HG02840 (cell line): ENCODE measurements around the gene TPRX1.
"Not testable (repeated sequence)": the region's sequence is repeated elsewhere in the genome, so short reads cannot be mapped to it uniquely, and the experiment has no call there.

Experiments used
- ATAC-seq: cut with Tn5 transposase; IDR thresholded peaks from one replicate; pipeline ENCODE4 v1.9.1; 2021; ENCODE audit warnings: mild to moderate bottlenecking, moderate library complexity, moderate number of reproducible peaks; ENCODE audit not compliant: unreplicated experiment, low FRiP score

Gene TPRX1, protein sequence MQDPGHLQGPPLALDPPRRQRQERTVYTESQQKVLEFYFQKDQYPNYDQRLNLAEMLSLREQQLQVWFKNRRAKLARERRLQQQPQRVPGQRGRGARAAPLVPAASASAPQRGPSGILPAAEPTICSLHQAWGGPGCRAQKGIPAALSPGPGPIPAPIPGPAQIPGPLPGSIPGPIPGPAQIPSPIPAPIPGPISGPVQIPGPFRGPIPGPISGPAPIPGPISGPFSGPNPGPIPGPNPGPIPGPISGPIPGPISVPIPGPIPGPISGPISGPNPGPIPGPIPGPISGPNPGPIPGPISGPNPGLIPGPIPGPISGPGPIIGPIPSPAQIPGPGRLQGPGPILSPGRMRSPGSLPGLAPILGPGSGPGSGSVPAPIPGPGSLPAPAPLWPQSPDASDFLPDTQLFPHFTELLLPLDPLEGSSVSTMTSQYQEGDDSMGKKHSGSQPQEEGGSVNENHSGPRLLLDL

DNA sequence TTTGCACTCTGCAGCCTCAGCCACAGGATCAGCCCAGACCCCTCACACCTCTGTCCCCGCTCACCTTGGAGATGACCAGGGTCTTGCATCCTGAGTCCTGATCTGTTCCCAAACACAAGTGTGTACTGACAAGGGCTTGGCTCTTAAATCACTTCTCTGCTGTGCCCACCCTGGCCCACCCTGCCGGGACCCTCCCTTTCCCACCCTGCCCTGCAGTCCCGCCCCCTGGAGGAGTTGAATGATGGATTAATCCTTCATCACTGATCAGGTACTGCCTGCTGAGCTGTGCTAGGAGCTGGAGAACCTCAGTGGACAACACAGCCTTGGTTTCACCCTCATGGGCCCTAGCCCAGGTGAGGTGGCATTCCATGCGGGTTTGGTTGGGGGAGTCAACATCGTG lies at the start of gene TPRX1:
Gene TPRX1, minus strand, starts transcription at position 101 of the 400 bp plus-strand sequence. Its CDS starts 12 bp downstream, at position 89.
- not testable (repeated sequence) for ATAC-seq

DNA sequence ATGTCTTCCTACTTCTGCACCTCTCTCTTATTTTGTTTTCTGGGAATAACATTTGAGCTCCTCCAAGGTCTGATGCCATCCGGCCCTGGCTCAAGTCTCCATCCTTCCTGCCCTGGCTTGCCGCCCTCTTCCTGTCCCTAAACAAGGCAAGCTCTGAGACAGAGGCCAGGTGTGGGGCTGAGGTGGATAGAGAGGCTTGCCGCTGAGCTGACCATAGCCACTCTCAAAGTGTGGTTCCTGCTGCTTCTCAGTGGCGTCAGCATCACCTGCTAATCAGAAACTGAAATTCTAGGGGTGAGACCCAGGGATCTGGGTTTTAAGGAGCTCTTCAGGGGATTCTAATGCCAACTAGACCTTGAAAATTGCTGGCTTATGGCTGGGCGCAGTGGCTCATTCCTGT lies 48.7 kb upstream of the TPRX1 start:
- no peak for ATAC-seq

DNA sequence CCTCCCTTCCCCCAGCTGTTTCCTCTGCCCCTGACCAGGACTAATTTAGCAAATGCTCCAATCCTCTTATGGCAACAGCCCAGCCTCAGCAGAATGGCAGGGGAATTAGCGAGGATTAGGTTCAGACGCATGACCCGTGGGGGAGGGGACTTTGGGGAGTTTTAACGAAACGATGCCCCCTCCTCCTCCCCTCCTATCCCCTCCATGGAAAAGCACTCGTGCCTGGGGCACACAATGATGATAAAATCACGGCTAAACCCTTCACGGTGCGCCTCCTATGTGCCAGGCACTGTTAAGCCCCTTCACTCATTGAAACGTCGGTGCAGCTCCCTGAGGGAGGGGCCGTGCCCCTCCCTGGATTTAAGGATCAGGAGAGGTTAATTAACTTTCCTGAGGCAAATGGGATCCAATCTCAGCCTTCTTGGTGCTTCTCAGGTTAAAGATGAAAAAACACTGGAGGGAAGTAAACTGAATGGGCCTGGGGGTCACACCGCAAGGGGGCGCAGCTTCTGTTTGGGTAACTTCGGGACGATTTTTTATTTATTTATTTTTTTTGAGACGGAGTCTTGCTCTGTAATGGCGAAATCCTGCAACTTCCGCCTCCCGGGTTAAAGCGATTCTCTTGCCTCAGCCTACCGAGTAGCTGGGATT lies 44.6 kb upstream of the TPRX1 start:
- ATAC-seq, result no peak

DNA sequence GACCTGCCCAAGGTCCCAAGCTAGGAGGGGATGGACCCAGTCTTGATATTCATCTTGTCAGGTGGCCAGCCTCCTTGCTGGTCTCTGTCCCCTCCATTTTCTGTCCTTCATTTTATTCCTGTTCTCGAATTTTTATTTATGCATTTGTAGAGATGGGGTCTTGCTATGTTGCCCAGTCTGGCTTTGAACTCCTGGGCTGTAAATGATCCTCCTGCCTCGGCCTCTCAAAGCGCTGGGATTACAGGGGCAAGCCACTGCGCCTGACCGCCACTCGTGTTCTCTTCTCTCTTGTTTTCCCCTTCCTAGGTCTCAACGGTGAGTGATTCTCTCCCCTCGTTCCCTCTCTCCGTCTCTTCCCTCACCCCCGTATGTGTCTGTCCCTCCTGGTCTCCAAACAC lies 44.1 kb upstream of the TPRX1 start:
- no peak for ATAC-seq

DNA sequence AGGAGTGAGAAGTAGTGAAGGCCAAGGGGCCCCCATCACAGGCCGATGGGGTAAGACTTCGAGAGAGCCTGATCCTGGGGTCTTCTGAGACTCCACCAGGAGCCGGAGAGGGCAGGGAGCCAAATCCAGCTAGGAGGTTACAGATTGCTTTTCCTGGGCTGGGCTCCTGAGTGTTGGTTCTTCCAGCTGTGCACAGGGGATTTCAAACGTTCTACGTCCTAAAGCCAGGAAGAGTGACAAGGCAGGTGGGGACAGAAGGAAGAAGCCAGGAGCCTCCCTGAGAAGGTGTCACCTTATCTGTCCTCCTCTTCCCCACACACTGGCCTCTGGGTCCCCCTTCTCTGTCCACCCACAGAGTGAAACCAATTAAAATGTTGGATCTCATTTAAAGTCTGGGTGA lies 38.6 kb upstream of the TPRX1 start:
- no peak for ATAC-seq

DNA sequence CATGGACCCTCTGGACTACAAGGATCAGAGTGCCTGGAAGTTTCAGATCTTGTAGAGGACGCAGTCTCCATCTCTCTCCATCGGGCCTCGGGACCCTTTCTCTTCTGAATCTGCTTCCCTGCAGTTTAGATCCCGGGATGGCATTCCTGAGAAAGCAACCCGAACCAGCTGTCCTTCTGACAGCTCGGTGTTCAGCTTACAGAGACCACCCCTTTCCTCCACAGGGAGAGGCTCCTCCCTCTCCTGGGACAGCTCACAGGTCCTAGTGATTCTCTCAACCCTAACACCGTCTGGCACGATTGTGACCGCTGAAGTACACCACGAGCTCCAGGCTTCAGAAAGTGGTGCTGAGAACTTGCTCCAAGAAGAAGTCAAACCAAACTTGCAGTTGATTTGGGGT lies 35.6 kb upstream of the TPRX1 start:
- ATAC-seq, result no peak

DNA sequence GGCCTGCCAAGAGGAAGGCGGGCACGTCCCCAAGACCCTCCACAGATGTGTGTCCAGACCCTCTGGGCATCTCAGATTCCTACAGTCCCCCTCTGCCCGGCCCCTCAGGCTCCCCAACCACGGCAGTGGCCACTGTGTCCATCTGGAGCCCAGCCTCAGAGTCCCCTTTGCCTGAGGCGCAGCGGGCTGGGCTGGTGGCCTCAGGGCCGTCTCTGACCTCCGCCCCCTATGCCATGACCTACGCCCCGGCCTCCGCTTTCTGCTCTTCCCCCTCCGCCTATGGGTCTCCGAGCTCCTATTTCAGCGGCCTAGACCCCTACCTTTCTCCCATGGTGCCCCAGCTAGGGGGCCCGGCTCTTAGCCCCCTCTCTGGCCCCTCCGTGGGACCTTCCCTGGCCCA lies 35.1 kb upstream of the TPRX1 start:
- no peak for ATAC-seq

DNA sequence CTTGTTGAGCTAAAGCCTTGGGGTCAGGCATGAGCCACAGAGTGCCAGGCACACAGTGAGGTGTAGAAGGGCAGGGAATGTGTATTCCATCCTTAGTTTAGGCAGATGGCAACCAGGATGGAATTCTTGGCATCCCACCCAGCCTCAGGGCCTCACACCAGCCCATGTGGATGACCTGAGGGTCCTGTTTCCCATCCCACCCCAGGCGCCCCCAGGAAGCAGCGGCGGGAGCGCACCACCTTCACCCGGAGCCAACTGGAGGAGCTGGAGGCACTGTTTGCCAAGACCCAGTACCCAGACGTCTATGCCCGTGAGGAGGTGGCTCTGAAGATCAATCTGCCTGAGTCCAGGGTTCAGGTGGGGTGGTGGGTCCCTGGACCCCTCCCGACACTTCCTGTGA lies 31.7 kb upstream of the TPRX1 start:
- ATAC-seq, result no peak

DNA sequence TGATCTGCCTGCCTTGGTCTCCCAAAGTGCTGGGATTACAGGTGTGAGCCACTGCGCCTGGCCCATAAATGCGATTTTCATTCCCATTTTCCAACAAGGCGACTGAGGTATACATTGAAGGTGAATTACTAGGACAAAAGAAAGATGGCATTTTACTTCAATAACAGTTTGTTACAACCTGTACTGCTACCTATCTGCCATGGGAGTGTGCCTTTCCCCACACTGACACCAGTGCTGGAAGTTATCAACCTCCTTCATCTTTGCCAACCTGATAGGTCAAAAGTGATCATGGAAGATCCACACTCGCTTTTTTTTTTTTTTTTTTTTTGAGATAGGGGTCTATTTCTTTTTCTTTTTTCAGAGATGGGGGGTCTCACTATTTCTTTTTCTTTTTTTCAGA lies 28.4 kb upstream of the TPRX1 start:
- no peak for ATAC-seq

DNA sequence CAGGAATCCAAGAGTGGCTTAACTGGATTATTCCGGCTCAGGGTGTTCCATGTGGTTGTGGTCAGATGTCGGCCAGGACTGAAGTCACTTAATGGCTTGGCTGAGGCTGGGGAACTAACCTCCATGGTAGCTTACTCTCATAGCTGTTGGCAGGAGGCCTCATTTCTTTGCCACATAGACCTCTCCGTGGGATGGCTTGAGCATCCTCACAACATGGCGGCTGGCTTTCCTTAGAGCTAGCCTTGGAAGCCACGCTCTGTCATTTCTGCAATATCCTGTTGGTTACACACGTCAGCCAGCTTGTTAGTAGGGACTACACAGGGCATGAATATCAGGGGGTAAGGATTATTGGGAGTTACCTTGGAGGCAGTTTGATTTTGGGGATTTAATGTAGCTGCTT lies 22.4 kb upstream of the TPRX1 start:
- ATAC-seq, result no peak

DNA sequence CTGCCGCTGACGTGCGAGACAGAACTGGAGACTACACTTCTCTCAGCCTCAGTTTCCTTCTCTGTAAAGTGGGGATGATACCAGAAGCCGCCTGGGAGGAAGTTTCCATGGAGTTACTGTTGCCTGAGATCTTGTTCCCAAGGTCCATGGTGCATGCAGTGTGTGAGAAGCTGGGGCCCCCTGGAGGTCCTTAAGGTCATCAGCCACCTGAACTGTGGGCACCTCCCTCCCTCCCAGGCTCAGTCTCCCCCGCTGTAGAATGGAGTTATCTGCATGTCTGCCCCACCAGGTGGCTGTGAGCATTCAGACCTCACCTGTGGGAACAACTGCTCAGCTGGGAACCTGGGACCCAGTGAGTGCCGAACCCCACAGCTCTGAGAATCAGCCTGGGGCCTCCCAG lies 20.0 kb upstream of the TPRX1 start:
- no peak for ATAC-seq

DNA sequence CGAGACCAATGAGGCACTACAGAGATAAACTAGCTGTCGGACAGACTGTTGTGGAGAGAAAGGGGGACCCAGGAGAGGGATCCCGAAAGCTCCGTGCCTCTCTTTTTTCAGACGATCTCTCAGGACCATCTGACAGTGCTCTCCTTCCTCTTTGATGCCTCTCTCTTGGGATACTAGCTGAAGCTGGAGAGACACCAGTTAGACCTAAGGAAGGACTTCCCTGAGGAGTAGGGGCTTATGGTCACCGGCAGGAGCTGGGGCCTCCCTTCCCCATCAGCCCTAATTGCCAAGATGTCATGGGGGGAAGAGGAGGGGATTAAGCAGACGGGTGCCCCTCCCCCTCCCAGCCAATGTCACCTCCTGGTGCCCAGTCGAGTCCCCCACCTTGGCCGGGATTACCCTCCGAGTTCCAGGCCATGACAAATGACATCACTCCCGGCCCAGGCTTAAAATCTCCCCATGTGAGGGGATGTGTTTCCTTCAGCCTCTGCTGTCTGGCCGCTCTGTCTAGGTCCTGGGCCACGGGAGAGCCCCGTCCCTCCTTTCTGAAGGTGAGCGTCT lies 17.2 kb upstream of the TPRX1 start, which contains the start of gene CRX:
Gene CRX, plus strand, starts transcription at position 478 of the 561 bp plus-strand sequence. CDS start 12,507 bp downstream, outside the sequence.
- no peak for ATAC-seq

DNA sequence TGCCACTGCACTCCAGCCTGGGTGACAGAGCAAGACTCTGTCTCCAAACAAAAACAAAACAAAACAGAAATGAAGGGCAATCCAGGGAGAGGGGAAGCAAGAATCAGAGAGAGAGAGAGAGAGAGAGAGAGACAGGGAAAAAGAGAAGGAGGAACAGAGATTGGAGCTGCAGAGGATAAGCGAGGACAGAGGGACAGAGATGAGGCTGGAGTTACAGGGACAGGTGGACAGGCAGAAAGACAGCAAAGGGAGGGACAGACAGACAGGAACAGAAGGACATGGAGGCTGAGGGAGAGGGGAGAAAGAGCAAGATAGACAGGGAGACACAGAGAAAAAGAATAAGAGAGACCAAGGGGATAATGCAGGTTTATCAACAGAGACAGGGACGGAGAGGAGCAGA lies 16.1 kb upstream of the TPRX1 start:
- no peak for ATAC-seq

DNA sequence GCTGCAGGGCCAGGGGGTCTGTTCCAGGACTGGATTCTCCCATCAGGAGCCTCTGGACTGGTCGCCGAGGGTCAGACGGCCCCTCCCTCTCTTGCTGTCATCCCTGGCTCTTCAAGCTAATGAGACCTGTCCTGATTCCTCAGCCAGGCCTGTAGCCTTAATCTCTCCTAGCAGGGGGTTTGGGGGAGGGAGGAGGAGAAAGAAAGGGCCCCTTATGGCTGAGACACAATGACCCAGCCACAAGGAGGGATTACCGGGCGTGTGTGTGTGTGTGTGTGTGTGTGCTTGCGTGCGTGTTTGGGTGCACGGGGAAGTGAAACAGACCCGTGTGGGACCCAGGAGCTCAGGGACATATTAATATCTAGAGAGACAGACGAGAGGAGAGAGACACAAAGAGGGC lies 15.5 kb upstream of the TPRX1 start:
- ATAC-seq, result no peak

DNA sequence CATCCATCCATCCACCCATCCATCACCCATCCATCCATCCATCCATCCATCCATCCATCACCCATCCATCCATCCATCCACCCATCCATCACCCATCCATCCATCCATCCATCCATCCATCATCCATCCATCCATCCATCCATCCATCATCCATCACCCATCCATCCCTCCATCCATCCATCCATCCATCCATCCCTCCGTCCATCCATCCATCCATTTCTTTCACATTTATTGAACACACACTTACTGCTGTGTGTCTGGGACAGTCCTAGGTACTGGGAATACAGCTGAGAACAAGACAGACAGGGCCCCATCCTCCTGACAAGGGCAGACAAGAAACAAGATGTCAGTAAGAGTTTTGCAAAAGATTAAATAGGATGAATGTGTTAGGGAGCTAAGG lies 13.9 kb upstream of the TPRX1 start:
- ATAC-seq, result not testable (repeated sequence)

DNA sequence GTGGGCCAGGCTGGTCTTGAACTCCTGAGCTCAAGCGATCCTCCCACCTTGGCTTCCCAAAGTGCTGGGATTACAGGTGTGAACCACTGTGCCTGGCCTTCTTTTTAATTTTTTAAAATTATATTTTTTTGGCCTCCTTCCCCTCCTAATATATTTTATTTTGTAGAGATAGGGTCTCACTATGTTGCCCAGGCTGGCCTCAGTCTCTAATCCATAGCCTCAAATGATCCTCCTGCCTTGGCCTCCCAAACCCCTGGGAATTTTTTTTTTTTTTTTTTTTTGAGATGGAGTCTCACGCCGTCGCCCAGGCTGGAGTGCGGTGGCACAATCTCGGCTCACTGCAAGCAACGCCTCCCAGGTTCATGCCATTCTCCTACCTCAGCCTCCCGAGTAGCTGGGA lies 11.9 kb upstream of the TPRX1 start:
- not testable (repeated sequence) for ATAC-seq

DNA sequence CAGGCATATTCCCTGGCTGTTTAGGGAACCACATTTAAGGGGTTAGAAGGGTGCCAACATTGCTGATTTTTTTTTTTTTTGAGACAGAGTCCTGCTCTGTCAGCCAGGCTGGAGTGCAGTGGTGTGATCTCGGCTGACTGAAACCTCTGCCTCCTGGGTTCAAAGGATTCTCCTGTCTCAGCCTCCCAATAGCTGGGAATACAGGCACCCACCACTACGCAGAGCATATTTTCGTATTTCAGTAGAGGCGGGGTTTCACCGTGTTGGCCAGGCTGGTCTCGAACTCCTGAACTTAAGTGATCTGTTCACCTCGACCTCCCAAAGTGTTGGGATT lies 9.6 kb upstream of the TPRX1 start:
- no peak for ATAC-seq

DNA sequence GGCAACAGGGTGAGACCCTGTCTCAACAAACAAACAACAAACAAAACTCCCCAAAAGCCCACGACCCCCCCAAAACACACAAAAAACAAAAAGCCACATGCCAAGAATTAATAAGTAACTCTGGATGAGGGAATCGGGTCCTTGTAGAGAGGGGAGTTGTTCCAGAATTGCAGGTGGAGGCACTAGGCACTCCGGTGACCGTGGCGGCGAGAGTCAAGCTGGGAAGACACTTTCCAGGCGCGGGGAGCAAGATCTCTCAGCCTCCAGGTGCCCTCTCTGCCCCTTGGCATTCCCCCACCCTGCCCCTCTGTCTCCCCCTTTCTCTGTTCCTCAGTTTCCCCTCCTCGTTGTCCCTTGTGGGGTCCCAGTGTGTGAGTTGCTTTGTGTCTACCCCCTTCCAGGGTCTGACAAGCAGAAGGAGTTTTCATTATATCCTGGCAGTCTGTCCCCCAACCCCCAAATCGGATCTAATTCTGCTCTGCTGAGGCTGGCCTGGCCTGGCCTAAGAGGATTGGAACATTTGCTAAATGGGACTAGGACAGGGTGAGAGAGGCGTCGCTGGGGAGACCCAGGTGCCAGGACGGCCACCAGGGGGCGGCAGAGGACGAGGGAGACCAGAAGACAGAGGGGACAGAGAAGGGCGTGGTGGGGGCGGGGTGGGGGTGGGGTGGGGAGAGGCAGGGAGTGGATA lies 9.1 kb upstream of the TPRX1 start:
- no peak for ATAC-seq

DNA sequence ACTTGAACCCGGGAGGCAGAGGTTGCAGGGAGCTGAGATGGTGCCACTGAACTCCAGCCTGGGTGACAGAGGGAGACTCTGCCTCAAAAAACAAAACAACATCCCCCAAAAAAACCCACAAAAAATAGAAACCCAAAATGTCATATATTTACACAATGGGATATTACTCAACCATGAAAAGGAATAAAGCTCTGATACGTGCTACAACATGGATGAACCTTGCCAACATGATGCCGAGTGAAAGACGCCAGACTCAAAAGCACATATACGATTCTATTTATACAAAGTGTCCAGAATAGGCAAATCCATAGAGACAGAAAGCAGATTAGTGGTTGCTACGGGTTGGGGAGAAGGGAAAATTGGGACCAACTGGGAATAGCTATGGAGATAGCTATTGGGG lies 2.1 kb upstream of the TPRX1 start:
- no peak for ATAC-seq

DNA sequence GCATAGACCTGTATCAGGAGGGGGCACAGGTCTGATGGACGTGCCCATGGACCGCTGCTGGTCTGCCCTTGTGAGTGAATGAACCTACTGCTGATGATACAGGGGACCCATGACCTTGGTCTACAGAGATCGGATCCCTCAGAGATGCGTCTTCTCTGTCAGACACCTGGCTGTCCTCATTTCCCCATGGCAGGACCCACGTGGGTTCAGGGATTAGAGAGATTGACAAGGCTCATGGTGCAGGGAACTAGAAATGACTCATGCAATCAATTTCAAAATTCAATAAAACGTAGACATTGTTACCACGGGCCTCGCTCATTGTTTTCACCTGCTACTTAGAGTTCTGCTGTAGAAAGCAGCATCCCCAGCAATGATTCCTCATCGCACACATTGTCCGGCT lies 962 bp upstream of the TPRX1 start:
- no peak for ATAC-seq

DNA sequence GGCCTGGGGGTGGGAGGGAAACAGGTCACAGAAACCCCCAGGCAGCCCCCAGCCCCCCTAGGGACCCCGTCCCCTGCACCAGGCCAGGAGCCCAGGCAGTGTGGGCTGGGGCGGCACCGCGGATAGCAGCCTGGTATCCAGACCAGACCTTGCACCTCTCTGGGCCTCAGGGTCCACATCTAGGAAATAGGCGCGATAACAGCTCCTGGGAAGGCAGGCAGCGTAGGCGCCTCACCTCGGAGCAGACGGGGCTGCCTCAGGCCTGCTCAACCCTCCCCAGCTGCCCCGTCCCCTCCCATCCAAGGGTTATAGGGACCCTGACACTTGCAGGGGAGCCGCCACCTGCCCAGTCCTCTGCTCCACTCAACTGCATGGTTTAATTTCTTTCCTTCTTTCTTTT lies 680 bp downstream of the TPRX1 start:
- not testable (repeated sequence) for ATAC-seq
